H9 (cell line): ENCODE measurements around the gene SCYL3. TPM values are rescaled to one million over a fixed set of nuclear protein-coding genes. Genes with fewer than 3 reads are reported as not detected.

Experiments
- DNase-seq: peaks from one replicate; pipeline ENCODE4 v3.0.0-alpha.2; 2017
- H2AFZ ChIP-seq: one replicate; pipeline ENCODE4 v1.6.1; 2013; ENCODE audit warnings: mild to moderate bottlenecking, low read length, control low read depth, moderate library complexity
- H2AK5ac ChIP-seq: 2 replicates; pipeline ENCODE4 v1.6.1; 2013; ENCODE audit warnings: low read length, control low read depth, mixed read lengths; ENCODE audit not compliant: insufficient read length
- H2BK120ac ChIP-seq: one replicate; pipeline ENCODE4 v1.6.1; 2013; ENCODE audit warnings: low read depth, mild to moderate bottlenecking, low read length, control low read depth, inconsistent platforms; ENCODE audit not compliant: poor library complexity, severe bottlenecking
- H2BK12ac ChIP-seq: 2 replicates; pipeline ENCODE4 v1.6.1; 2013; ENCODE audit warnings: low read length, control low read depth, mixed read lengths, low read depth; ENCODE audit not compliant: insufficient read length
- H2BK15ac ChIP-seq: 2 replicates; pipeline ENCODE4 v1.6.1; 2013; ENCODE audit warnings: low read depth, low read length, control low read depth
- H2BK20ac ChIP-seq: one replicate; pipeline ENCODE4 v1.6.1; 2013; ENCODE audit warnings: low read depth, mild to moderate bottlenecking, low read length, control low read depth, inconsistent platforms; ENCODE audit not compliant: poor library complexity, severe bottlenecking
- H2BK5ac ChIP-seq: 2 replicates; pipeline ENCODE4 v1.6.1; 2013; ENCODE audit warnings: low read length, control low read depth, mixed read lengths; ENCODE audit not compliant: insufficient read length
- H3K14ac ChIP-seq: 2 replicates; pipeline ENCODE4 v1.6.1; 2013; ENCODE audit warnings: low read length, control low read depth; ENCODE audit not compliant: insufficient read depth
- H3K18ac ChIP-seq: 2 replicates; pipeline ENCODE4 v1.6.1; 2013; ENCODE audit warnings: low read depth, mild to moderate bottlenecking, mixed read lengths, low read length, control low read depth; ENCODE audit not compliant: insufficient read length
- H3K23ac ChIP-seq: 2 replicates; pipeline ENCODE4 v1.6.1; 2013; ENCODE audit warnings: low read length, control low read depth, mixed read lengths, low read depth; ENCODE audit not compliant: insufficient read length
- H3K23me2 ChIP-seq: 2 replicates; pipeline ENCODE4 v1.6.1; 2013; ENCODE audit warnings: low read depth, mild to moderate bottlenecking, mixed read lengths, low read length, control low read depth; ENCODE audit not compliant: insufficient read length, poor library complexity, severe bottlenecking
- H3K27ac ChIP-seq: 2 replicates; pipeline ENCODE4 v1.5.1; 2013; ENCODE audit warnings: low read length, control low read depth, mixed read lengths, low read depth; ENCODE audit not compliant: insufficient read length
- H3K27me3 ChIP-seq: 2 replicates; pipeline ENCODE4 v1.6.1; 2013; ENCODE audit warnings: low read length, control low read depth, inconsistent platforms; ENCODE audit not compliant: insufficient read depth
- H3K4ac ChIP-seq: 2 replicates; pipeline ENCODE4 v1.6.1; 2013; ENCODE audit warnings: low read depth, mild to moderate bottlenecking, control low read depth, inconsistent platforms, low read length, moderate library complexity
- H3K4me1 ChIP-seq: 2 replicates; pipeline ENCODE4 v1.6.1; 2013; ENCODE audit warnings: low read length, control low read depth, inconsistent platforms; ENCODE audit not compliant: insufficient read depth
- H3K4me2 ChIP-seq: 2 replicates; pipeline ENCODE4 v1.6.1; 2013; ENCODE audit warnings: low read length, control low read depth, mixed read lengths; ENCODE audit not compliant: insufficient read length, insufficient read depth
- H3K56ac ChIP-seq: 2 replicates; pipeline ENCODE4 v1.6.1; 2013; ENCODE audit warnings: low read depth, mild to moderate bottlenecking, mixed read lengths, low read length, control low read depth; ENCODE audit not compliant: insufficient read length
- H3K79me1 ChIP-seq: 2 replicates; pipeline ENCODE4 v1.6.1; 2013; ENCODE audit warnings: low read depth, mild to moderate bottlenecking, moderate library complexity, low read length, control low read depth, inconsistent platforms; ENCODE audit not compliant: insufficient read depth, poor library complexity, severe bottlenecking
- H3K79me2 ChIP-seq: 2 replicates; pipeline ENCODE4 v1.6.1; 2013; ENCODE audit warnings: low read length, control low read depth, inconsistent platforms; ENCODE audit not compliant: insufficient read depth
- H3K9ac ChIP-seq: 2 replicates; pipeline ENCODE4 v1.6.1; 2013; ENCODE audit warnings: low read length, control low read depth, mixed read lengths; ENCODE audit not compliant: insufficient read length; ENCODE audit errors: extremely low read depth
- H3K9me3 ChIP-seq: one replicate; pipeline ENCODE4 v1.6.1; 2013; ENCODE audit warnings: low read depth, low read length, inconsistent platforms; ENCODE audit not compliant: control insufficient read depth
- H3T11ph ChIP-seq: one replicate; pipeline ENCODE4 v1.6.1; 2013; ENCODE audit warnings: mild to moderate bottlenecking, low read length, control low read depth, inconsistent platforms
- H4K20me1 ChIP-seq: one replicate; pipeline ENCODE4 v1.6.1; 2013; ENCODE audit not compliant: control insufficient read depth, insufficient read length, insufficient read depth
- H4K5ac ChIP-seq: 2 replicates; pipeline ENCODE4 v1.6.1; 2013; ENCODE audit warnings: low read depth, mild to moderate bottlenecking, mixed read lengths, low read length, control low read depth; ENCODE audit not compliant: insufficient read length
- H4K8ac ChIP-seq: replicated peaks from 2 replicates; pipeline ENCODE4 v1.6.1; 2013; ENCODE audit warnings: low read length, control low read depth, mixed read lengths, low read depth; ENCODE audit not compliant: insufficient read length
- H4K91ac ChIP-seq: 2 replicates; pipeline ENCODE4 v1.6.1; 2013; ENCODE audit warnings: low read depth, mild to moderate bottlenecking, moderate library complexity, mixed read lengths, low read length, control low read depth; ENCODE audit not compliant: insufficient read length
- H3K27ac Mint-ChIP-seq, 3 experiments: 2 replicates in 2 of 3; 3 replicates in 1 of 3; pipeline ENCODE4 v1.8.0; 2020 to 2021; ENCODE audit warnings: mixed read lengths in 3 of 3, mild to moderate bottlenecking in 1 of 3, moderate library complexity in 1 of 3
- H3K27me3 Mint-ChIP-seq: 2 replicates; pipeline ENCODE4 v1.8.0; 2021; ENCODE audit warnings: low read depth, mild to moderate bottlenecking, moderate library complexity, mixed read lengths
- H3K36me3 Mint-ChIP-seq, 3 experiments: 2 replicates in 2 of 3; 3 replicates in 1 of 3; pipeline ENCODE4 v1.8.0; 2020 to 2021; ENCODE audit warnings: low read depth in 3 of 3, mixed read lengths in 3 of 3; ENCODE audit not compliant: insufficient read depth in 1 of 3
- H3K4me1 Mint-ChIP-seq, 2 experiments: 2 replicates each; pipeline ENCODE4 v1.8.0; 2020; ENCODE audit warnings: mixed read lengths in 2 of 2
- H3K4me3 Mint-ChIP-seq, 2 experiments: 2 replicates in 1 of 2; 3 replicates in 1 of 2; pipeline ENCODE4 v1.8.0; 2020 to 2021; ENCODE audit warnings: mild to moderate bottlenecking in 2 of 2, mixed read lengths in 2 of 2, moderate library complexity in 1 of 2
- H3K9me3 Mint-ChIP-seq, 2 experiments: 2 replicates in 1 of 2; 3 replicates in 1 of 2; pipeline ENCODE4 v1.8.0; 2020; ENCODE audit warnings: mild to moderate bottlenecking in 2 of 2, mixed read lengths in 2 of 2, moderate library complexity in 1 of 2
- CTCF ChIP-seq: fragments of 200-600 bp; sonication (generic); conservative IDR thresholded peaks from 3 replicates; pipeline ENCODE4 v1.8.0; 2021; ENCODE audit warnings: antibody characterized with exemption, mild to moderate bottlenecking
- WGBS: extraction: QIAGEN DNeasy Blood & Tissue Kit; methylation state at CpG from one replicate; pipeline ENCODE4 v1.1.7; 2013; ENCODE audit warnings: missing lambda C conversion rate, low lambda C conversion rate, mixed read lengths; ENCODE audit not compliant: insufficient read length; ENCODE audit errors: extremely low coverage; 5-methylcytosine and 5-hydroxymethylcytosine counted together
- total RNA-seq: library from RNA; stranded (reverse); gene quantifications from 2 replicates; pipeline ENCODE4 v1.2.1, GENCODE V29; 2021

SCYL3 gene
- total RNA-seq, 1 experiment from 2014 or later, result 3.9 TPM

DNA sequence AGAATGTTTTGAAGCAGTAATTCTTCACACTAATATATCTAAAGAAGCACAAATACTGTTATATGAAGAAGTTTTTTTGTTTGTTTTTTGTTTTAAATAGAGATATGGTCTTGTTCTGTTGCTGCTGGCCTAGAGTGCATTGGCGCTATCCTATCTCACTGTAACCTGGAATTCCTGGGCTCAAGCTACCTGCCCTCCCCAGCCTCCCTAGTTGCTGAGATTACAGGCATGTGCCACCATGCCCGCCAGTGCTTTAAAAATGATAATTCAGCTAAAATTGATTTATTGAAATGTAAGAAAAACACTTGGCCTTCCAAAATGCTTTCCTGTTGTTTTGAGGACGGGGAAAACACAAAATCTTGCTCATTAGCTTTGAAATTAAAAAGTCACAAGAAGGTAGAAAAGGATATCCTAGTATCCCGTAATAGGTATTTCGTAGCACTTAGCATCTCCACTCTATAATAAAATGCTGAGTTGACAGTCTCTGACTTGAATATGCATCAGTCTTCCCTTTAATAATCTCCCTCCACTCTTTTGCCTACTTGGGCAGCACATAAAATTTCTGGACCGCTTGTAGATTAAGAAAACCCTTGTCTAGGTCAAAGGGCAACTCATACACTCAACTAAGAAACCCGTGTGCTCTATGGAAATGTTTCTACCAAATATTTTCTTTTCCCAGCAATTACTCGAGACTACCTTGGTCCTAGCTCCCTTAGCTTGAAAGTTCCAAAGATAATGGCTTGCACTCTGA, 1.3 kb downstream of the SCYL3 start:
- Histone ChIP-seq H4K5ac (no peak overlapping the region), H3K27me3 (no peaks in the 10 kb centered on the region), H2BK5ac (no peak overlapping the region), H3K79me2 (peaks cover 4% of the 10 kb centered on the region; the same call in 1 of the 2 replicates), H3K27ac (no peak overlapping the region), H3K18ac (no peak overlapping the region), H3K9me3 (no peaks in the 10 kb centered on the region), H3K14ac (no peak overlapping the region), H3K23ac (no peak overlapping the region), H3K23me2 (peaks cover 7% of the 10 kb centered on the region), H2AFZ (no peak overlapping the region), H2BK120ac (no peak overlapping the region), H4K91ac (no peak overlapping the region), H4K8ac (no peak overlapping the region), H3K4ac (no peak overlapping the region), H4K20me1 (no peaks in the 10 kb centered on the region), H3T11ph (no peak overlapping the region), H2BK20ac (no peak overlapping the region), H3K9ac (peak overlapping the region; percentile 58), H2BK12ac (no peak overlapping the region), H3K4me2 (peak overlapping the region; percentile 91), H2BK15ac (no peak overlapping the region), H2AK5ac (no peak overlapping the region), H3K56ac (no peak overlapping the region), H3K79me1 (no peaks in the 10 kb centered on the region), H3K4me1 (no peaks in the 10 kb centered on the region; the same call in 1 of the 2 replicates)
- peaks cover 0 to 4% (median 4%) of the 10 kb centered on the region in 3 experiments; a peak in 3 of 7 replicates for H3K36me3 Mint-ChIP-seq
- WGBS, result no CpG with 5 or more reads among the region's 8 CpGs
- DNase-seq, result no peak
- H3K4me3 Mint-ChIP-seq, result peak overlapping the region; percentile 83 to 88
- no peak overlapping the region; a peak in 1 of 7 replicates for H3K27ac Mint-ChIP-seq
- H3K27me3 Mint-ChIP-seq, result no peaks in the 10 kb centered on the region
- peaks cover 49 to 52% of the 10 kb centered on the region in 2 experiments for H3K4me1 Mint-ChIP-seq
- no peak for TF ChIP-seq CTCF
- no peaks in the 10 kb centered on the region for H3K9me3 Mint-ChIP-seq
